CD4-positive, alpha-beta T cell treated with Interleukin-1 beta for 1 hour (primary cell): ENCODE data around the gene EAPP.
"Not testable (repeated sequence)": the region's sequence is repeated elsewhere in the genome, so short reads cannot be mapped to it uniquely, and the experiment has no call there.

Experiments used
- DNase-seq, 2 donors: peaks; one replicate each; pipeline ENCODE4 v3.0.0-alpha.2; 2020 to 2022

Gene EAPP, protein sequence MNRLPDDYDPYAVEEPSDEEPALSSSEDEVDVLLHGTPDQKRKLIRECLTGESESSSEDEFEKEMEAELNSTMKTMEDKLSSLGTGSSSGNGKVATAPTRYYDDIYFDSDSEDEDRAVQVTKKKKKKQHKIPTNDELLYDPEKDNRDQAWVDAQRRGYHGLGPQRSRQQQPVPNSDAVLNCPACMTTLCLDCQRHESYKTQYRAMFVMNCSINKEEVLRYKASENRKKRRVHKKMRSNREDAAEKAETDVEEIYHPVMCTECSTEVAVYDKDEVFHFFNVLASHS

DNA sequence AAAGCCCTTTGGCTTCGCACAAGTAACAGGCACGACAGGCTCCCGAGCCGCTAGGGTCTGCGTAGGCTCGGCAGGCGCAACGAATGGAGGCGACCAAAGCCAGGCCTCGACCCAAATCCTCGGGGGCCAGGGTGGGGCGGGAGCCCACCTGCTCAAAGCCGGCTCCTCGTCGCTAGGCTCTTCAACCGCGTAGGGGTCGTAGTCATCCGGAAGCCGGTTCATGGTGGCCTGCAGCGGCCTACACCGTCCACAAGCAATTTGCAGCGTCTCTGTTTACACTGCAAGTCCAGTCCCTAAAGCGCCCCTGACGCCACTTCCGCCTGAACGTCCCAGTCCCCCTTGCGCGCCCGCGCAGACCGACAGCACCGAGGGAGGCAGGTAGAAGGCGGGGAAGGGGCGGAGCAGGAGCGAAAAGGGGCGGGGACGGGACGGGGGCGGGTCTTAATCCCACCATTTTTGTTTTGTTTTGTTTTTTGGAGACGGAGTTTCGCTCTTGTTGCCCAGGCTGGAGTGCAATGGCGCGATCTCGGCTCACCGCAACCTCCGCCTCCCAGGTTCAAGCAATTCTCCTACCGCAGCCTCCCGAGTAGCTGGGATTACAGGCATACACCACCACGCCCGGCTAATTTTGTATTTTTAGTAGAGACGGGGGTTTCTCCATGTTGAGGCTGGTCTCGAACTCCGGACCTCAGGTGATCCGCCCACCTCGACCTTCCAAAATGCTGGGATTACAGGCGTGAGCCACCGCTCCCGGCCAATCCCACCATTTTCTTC, at the start of gene EAPP:
Gene EAPP (minus strand): TSS at position 295 of the 774 bp plus-strand sequence. CDS start 73 bp downstream, at position 222.
- peak; percentile 96 to 97 for DNase-seq

DNA sequence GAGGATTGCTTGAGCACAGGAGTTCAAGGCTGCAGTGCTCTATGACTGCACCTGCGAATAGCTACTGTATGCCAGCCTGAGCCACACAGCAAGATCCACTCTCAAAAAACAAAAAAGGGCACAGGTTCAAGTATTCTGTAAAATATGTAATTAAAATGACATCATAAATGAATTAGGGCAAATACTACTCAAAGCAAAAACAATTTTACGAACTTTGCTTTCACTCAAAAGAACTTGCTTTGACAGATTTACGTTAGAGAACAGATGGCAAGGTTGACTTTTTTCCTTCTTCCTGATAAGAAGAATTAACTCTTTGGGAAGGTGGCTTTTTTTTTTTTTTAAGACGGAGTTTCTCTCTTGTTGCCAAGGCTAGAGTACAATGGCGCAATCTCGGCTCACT, 44.0 kb upstream of the EAPP start:
- no peak for DNase-seq

- DNase-seq: no peak
These were observed 42.7 kb upstream of the EAPP start for GRCh38 chr14:34582117-34582680.

DNA sequence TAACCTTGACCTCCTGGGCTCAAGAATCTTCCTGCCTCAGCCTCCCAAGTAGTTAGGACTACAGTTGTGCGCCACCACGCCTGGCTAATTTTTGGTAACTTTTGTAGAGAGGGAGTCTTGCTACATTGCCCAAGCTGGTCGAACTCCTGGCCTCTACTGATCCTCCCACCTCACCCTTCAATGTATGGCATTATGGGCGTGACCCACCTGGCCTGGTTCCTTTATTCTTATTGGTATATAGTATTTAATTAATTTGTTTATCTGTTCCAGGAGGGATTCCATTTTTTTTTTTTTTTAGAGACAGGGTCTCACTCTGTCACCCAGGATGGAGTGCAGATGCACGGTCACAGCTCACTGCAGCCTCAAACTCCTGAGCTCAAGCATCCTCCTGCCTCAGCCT, 40.9 kb upstream of the EAPP start:
- no peak for DNase-seq

DNA sequence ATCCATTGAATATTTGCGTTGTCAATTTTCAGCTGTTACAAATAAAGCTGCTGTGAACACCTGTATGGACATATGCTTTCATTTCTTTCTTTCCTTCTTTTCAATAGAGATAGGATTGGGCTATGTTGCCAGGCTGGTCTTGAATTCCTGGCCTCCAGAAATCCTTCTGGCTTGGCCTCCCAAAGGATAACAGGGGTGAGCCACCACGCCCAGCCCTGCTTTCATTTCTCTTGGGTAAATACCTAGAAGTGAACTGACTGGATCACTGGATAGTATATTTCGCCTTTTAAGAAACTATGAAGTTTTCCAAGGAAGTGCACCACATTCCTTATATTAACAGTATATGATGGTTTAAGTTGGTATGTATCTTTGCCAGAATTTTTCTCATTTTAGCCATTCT, 32.3 kb upstream of the EAPP start:
- DNase-seq: no peak

GRCh38 chr14:34569750-34570149, 30.2 kb upstream of the EAPP start:
- no peak for DNase-seq

GRCh38 chr14:34568803-34569202, 29.3 kb upstream of the EAPP start:
- DNase-seq: no peak

DNA sequence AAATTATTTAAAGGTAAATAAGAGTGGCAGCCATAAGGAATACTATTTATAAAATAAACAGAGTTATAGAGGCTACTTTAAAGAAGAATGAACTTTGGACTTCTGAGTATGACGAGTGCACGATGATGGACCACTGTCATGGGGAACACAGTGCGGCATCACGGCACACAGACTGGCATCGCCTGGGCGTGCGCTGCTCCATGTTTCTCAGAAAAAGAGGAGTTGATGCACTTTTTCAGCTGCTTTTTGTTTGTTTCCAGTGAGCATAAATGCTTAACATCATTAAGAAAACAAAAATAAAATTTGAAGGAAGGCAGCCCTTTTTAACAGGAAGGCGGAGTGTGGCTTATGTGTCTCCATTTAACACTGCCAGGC, 23.3 kb upstream of the EAPP start:
- DNase-seq: no peak

DNA sequence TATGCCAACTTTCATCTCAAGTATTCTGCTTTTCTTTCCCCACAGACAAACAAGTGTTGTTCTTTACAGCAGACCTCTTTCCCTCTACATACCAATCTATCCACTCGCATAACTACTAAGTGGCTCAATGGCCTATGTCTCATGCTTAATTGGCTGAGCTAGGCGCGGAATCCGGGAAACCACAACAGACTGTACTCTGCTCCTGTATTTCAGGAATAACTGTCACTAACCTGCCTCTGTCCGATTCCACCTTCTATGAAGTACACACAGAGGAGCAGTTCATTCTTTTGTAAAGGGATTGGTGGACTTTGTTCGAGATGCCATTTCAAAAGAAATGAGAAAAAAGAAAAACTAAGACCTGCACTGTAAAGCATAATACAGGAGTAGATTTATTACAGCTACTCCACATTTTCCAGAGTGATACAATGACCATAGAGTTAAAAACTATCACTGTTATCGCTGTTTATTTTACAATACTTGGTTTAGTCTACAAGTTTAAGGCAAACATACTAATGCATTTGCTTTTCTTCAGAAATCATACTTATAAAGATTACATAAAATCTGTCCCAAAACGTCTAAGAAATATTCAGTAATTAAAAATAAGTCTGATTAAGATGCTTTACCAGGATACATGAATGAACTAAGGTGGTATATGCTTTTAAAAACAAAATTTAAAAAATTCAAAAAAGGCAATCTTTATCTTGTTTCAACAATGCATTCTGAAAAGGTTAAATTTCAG, 22.7 kb upstream of the EAPP start:
- DNase-seq: not testable (repeated sequence)

GRCh38 chr14:34556498-34556829, 17.0 kb upstream of the EAPP start:
- not testable (repeated sequence) for DNase-seq

DNA sequence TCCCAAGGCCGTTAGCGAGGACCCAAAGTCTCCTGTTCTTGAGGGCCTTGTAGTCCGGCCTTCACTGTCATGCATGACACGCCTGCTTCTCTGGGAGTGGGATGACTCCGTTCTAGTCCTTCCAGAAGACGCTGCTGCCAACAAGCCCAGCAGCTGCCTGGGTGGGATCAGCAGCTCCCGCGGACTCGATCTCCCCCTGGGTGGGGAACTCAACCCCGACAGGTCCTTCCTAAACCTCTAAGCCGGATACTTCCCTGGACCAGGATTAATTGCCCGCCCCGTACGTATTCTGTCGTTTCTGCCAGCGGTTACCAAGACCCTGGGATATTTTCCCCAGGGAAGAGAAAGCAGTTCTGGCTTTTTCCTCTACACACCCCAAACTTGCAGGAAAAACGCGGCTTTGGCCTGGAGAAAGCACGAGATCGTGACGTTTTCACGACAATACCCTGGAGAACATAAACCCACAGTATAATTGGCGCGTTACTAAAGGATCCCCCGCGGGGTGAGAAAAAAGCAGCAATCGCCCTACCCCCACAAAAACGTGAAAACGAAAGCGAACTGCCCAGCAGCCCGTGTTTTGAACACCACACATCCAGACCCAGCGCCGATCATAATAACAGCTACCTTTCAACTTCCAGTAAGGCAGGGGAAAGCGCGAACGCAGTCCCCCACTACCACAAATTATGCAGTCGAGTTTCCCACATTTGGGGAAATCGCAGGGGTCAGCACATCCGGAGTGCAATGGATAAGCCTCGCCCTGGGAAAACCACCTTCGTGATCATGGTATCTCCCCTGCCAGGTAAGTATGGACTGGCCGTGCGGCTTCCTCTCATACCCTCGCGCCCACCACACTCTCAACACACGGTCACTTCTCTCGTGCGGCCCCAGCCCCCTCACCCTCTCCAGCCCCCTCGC, 16.3 kb upstream of the EAPP start:
- DNase-seq: not testable (repeated sequence)

DNA sequence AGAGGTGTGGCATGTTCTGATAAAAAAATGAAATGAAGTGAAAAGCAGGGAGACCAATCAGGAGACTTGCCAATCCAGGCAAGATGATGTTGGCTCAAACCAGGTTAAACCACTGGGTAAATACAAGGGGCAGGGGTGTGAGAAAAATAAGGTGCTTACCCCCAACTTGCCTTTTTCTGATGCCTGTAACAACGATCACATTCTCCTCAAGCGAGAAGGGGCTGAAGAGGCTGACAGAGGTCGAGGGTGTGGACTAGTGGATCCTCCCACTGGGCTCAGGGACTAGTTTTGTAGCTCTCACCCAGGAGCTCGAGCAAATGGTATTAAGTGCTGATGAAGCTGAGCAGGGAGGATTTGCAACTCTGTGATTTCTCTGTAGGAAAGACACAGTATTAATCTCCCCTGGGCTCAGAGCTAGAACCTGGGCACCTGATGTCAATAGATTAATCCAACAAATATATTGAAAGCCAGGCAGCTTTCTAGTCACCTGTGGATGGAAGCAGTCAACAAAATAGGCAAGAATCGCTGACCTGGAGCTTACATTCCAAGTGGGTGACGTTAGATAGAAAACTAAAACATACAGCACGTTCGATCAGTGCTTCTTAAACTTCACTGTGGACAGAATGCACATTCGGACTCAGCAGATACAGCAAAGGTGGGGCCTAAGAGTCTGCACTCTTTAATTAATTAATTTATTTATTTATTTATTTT, 15.2 kb upstream of the EAPP start:
- no peak for DNase-seq

DNA sequence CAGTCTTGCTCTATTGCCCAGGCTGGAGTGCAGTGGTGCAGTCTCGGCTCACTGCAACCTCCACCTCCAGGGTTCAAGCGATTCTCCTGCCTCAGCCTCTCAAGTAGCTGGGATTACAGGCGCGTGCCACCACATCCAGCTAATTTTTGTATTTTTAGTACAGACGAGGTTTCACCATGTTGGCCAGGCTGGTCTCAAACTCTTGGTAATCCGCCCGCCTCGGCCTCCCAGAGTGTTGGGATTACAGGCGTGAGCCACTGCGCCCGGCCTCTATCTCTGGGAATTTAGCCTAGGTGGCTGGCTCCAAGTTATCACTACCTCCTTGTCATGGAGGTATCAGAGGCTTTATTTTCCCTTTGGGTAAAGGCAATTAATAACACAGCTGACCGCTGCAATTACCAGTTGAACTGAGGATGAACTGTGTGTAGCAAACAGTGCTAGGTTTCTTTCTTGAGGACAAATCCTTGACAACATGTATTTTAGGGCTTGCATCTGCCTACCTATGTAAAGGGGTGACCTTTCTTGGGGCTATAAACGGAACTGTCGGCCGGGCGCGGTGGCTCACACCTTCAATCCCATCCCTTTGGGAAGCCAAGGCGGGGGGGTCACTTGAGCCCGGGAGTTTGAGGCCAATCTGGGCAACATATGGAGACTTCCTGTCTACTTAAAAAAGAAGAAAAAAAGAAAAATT, 9.9 kb upstream of the EAPP start:
- not testable (repeated sequence) for DNase-seq

GRCh38 chr14:34548472-34548981, 9.0 kb upstream of the EAPP start:
- peak; percentile 15 to 28 for DNase-seq

DNA sequence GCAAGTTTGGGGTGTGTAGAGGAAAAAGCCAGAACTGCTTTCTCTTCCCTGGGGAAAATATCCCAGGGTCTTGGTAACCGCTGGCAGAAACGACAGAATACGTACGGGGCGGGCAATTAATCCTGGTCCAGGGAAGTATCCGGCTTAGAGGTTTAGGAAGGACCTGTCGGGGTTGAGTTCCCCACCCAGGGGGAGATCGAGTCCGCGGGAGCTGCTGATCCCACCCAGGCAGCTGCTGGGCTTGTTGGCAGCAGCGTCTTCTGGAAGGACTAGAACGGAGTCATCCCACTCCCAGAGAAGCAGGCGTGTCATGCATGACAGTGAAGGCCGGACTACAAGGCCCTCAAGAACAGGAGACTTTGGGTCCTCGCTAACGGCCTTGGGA, 7.6 kb upstream of the EAPP start:
- not testable (repeated sequence) for DNase-seq

DNA sequence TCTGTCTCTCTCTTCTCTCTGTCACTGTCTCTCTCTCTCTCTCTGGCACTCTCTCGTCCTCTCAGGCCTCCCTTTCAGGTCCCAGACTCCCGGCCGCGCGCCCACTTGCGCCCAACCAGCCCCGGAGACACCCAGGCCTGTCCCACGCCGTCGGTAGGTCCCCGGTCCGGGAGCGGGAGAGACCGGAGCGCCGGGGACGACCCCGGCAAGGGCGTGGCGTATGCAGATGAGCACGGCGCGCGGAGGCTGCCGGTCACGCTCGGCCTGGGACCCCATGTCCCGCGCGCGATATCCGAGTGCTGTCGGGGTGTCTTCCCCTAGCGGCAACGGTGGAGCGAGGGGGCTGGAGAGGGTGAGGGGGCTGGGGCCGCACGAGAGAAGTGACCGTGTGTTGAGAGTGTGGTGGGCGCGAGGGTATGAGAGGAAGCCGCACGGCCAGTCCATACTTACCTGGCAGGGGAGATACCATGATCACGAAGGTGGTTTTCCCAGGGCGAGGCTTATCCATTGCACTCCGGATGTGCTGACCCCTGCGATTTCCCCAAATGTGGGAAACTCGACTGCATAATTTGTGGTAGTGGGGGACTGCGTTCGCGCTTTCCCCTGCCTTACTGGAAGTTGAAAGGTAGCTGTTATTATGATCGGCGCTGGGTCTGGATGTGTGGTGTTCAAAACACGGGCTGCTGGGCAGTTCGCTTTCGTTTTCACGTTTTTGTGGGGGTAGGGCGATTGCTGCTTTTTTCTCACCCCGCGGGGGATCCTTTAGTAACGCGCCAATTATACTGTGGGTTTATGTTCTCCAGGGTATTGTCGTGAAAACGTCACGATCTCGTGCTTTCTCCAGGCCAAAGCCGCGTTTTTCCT, 7.0 kb upstream of the EAPP start:
- not testable (repeated sequence) for DNase-seq

DNA sequence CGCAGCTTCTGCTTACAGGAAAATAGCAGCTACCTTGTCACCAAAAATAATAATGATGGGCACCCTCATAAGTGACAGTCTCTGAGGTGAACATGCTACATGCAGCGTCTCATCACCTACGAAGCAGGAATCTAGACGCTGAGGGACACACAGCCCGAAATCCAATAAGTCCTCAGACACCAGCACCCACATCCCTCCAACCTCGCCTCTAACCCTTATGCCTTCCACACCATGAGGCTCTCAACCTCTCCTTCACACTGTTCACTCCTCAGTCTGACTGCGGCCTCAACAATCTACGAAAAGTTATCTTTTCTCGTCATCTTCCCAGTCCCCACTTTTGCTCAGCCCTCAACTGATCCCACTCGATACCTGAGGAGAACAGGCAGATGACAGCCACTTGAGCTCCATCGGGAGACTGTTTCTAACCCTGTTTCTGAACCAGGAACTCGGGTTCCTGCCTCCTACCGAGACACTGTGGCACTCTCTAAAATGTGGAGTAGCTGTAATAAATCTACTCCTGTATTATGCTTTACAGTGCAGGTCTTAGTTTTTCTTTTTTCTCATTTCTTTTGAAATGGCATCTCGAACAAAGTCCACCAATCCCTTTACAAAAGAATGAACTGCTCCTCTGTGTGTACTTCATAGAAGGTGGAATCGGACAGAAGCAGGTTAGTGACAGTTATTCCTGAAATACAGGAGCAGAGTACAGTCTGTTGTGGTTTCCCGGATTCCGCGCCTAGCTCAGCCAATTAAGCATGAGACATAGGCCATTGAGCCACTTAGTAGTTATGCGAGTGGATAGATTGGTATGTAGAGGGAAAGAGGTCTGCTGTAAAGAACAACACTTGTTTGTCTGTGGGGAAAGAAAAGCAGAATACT, 919 bp upstream of the EAPP start:
- not testable (repeated sequence) for DNase-seq

- DNase-seq: no peak
These were observed 562 bp downstream of the EAPP start for GRCh38 chr14:34538871-34539406.
